HEK293T (cell line): ENCODE data around the gene UMODL1.
"Not testable (repeated sequence)": the region's sequence is repeated elsewhere in the genome, so short reads cannot be mapped to it uniquely, and the experiment has no call there.

Source experiments
- CTCF ChIA-PET: fragments of 350-600 bp; formaldehyde crosslinking; extraction: SDS; loops from one replicate; lab custom pipeline; 2021; ENCODE audit warnings: antibody characterized with exemption, inconsistent platforms; lab: Yijun Ruan, JAX
- POLR2A ChIA-PET: fragments of 350-600 bp; formaldehyde crosslinking; extraction: SDS; loops from one replicate; lab custom pipeline; 2020; ENCODE audit warnings: antibody characterized with exemption, inconsistent platforms; lab: Yijun Ruan, JAX
- DNase-seq: peaks from one replicate; pipeline ENCODE4 v3.0.0; 2012; ENCODE audit warnings: mixed read lengths; ENCODE audit errors: extremely low spot score
- ARNT ChIP-seq: fragments of 450-650 bp; IDR thresholded peaks from 2 replicates; pipeline ENCODE4 v1.6.1; 2017; ENCODE audit warnings: mild to moderate bottlenecking
- BHLHE40 ChIP-seq: fragments of 450-650 bp; IDR thresholded peaks from 2 replicates; pipeline ENCODE4 v1.6.1; 2016; ENCODE audit warnings: mild to moderate bottlenecking, moderate library complexity, borderline replicate concordance
- CTBP1 ChIP-seq: fragments of 450-650 bp; IDR thresholded peaks from 2 replicates; pipeline ENCODE4 v1.6.1; 2016; ENCODE audit warnings: borderline replicate concordance
- ELF4 ChIP-seq: fragments of 450-650 bp; IDR thresholded peaks from 2 replicates; pipeline ENCODE4 v1.6.1; 2017; ENCODE audit warnings: antibody characterized with exemption
- FOXA1 ChIP-seq: fragments of 450-650 bp; IDR thresholded peaks from 2 replicates; pipeline ENCODE4 v1.6.1; 2016; ENCODE audit warnings: mild to moderate bottlenecking
- FOXK2 ChIP-seq: fragments of 450-650 bp; IDR thresholded peaks from 2 replicates; pipeline ENCODE4 v1.6.1; 2016; ENCODE audit warnings: mild to moderate bottlenecking
- FOXM1 ChIP-seq: fragments of 450-650 bp; IDR thresholded peaks from 2 replicates; pipeline ENCODE4 v1.6.1; 2017; ENCODE audit warnings: mild to moderate bottlenecking, borderline replicate concordance
- HDGF ChIP-seq: fragments of 450-650 bp; IDR thresholded peaks from 2 replicates; pipeline ENCODE4 v1.6.1; 2017; ENCODE audit warnings: antibody characterized with exemption, borderline replicate concordance
- L3MBTL2 ChIP-seq: fragments of 450-650 bp; conservative IDR thresholded peaks from 2 replicates; pipeline ENCODE4 v1.6.1; 2016; ENCODE audit warnings: mild to moderate bottlenecking
- LEF1 ChIP-seq: fragments of 450-650 bp; IDR thresholded peaks from 2 replicates; pipeline ENCODE4 v1.6.1; 2017; ENCODE audit warnings: mild to moderate bottlenecking, borderline replicate concordance
- NFRKB ChIP-seq: fragments of 450-650 bp; IDR thresholded peaks from 2 replicates; pipeline ENCODE4 v1.6.1; 2016; ENCODE audit warnings: mild to moderate bottlenecking, moderate library complexity
- SP1 ChIP-seq: fragments of 450-650 bp; IDR thresholded peaks from 2 replicates; pipeline ENCODE4 v1.6.1; 2017
- SUZ12 ChIP-seq: fragments of 450-650 bp; IDR thresholded peaks from 2 replicates; pipeline ENCODE4 v1.6.1; 2016; ENCODE audit warnings: mild to moderate bottlenecking
- TARDBP ChIP-seq: fragments of 450-650 bp; IDR thresholded peaks from 2 replicates; pipeline ENCODE4 v1.6.1; 2016
- ZNF384 ChIP-seq: fragments of 450-650 bp; IDR thresholded peaks from 2 replicates; pipeline ENCODE4 v1.6.1; 2016
- TF ChIP-seq, protein P1 (sequence below): fragments of 450-650 bp; IDR thresholded peaks from 2 replicates; pipeline ENCODE4 v1.6.1; 2016

The UMODL1 gene

GRCh38 chr21:42069843-42070242, 1.3 kb upstream of the UMODL1 start:
- POLR2A ChIA-PET, result no interaction called here
- CTCF ChIA-PET, result no interaction called here
- TF ChIP-seq FOXM1 (no peak), CTBP1 (no peak), ZNF384 (no peak), ARNT (no peak), FOXK2 (no peak), TARDBP (no peak), NFRKB (no peak), SP1 (no peak), L3MBTL2 (no peak), SUZ12 (no peak), LEF1 (no peak), ELF4 (no peak), HDGF (no peak), BHLHE40 (no peak)
- TF ChIP-seq, protein P1, sequence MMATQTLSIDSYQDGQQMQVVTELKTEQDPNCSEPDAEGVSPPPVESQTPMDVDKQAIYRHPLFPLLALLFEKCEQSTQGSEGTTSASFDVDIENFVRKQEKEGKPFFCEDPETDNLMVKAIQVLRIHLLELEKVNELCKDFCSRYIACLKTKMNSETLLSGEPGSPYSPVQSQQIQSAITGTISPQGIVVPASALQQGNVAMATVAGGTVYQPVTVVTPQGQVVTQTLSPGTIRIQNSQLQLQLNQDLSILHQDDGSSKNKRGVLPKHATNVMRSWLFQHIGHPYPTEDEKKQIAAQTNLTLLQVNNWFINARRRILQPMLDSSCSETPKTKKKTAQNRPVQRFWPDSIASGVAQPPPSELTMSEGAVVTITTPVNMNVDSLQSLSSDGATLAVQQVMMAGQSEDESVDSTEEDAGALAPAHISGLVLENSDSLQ, result no peak
- no peak for DNase-seq

GRCh38 chr21:42073145-42074099, 2.3 kb downstream of the UMODL1 start:
- DNase-seq, result no peak
- ChIA-PET POLR2A (interaction anchor here (0.8 kb wide), 1 partner anchor 9 kb away, joined by 3 read pairs; no protein-coding TSS in a partner anchor), CTCF (interaction anchor here (0.6 to 1.4 kb wide), 3 partner anchors 10 to 35 kb away, joined by 3 to 5 read pairs (median 4); no protein-coding TSS in a partner anchor)
- TF ChIP-seq L3MBTL2 (no peak), ARNT (no peak), SP1 (no peak), FOXM1 (no peak), BHLHE40 (no peak), ZNF384 (no peak)
- TF ChIP-seq, protein P1, result no peak

DNA sequence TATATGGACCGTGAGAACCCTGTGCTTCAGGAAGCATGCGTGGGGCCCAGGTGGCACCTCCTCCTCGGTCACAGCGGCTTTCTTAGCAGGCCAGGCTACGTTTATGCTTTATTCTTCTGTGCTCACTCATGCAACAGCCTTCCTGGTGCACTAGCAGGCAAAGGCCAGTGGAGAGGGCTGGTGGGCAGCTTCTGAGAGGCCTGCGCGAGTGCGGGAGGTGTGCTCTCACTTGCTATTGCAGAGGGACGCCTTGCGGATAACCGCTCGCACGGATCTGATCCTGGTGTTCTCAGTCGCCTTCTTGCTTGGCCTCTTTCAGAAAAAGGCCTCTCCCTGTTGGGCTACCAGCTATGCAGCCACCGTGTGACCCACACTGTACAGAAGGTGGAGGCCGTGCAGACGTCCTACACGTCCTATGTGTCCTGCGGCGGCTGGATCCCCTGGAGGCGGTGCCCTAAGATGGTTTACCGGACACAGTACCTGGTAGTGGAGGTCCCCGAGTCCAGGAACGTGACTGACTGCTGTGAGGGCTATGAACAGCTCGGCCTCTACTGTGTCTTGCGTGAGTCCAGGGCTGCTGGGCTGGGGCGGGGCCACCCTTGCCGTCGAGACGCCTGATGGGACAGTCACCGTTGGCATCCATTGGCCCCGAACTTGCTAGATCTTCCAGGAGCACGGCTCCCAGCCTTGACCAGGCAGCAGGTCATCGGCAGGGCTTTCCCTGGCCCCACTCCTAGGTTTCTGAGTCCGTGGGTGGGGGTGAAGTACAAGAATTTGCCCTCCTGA, 4.8 kb downstream of the UMODL1 start:
- no peak for TF ChIP-seq ZNF384
- POLR2A ChIA-PET, result no interaction called here
- CTCF ChIA-PET, result interaction anchor here (0.6 to 1.0 kb wide), 3 partner anchors 41 to 43 kb away, joined by 3 read pairs; no protein-coding TSS in a partner anchor
- no peak for DNase-seq

DNA sequence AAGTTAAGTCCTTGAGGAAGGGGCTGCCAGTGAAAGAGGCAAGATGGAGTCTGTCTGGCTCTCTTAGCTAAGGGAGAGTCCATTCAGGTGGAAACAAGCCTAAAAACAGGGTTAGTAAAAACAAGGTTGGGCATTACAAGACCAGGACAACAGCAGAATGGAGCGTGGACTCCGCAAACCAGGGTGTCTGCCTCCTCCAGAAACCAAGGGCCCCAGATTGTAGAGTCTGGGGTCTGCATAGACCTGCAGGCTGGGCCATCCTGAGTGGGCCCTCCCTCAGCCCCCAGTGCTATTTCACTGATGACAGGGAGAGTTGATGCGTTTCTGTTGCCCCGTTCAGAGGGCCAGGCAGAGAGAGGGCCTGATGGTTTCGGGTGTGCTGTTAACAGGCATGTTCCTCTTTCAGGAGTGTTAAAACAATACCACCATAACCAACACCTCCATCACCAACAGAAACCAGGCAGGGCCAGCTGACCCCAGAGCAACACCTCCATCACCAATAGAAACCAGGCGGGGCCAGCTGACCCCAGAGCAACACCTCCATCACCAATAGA, 6.6 kb downstream of the UMODL1 start:
- POLR2A ChIA-PET, CTCF ChIA-PET, DNase-seq: not testable (repeated sequence)

DNA sequence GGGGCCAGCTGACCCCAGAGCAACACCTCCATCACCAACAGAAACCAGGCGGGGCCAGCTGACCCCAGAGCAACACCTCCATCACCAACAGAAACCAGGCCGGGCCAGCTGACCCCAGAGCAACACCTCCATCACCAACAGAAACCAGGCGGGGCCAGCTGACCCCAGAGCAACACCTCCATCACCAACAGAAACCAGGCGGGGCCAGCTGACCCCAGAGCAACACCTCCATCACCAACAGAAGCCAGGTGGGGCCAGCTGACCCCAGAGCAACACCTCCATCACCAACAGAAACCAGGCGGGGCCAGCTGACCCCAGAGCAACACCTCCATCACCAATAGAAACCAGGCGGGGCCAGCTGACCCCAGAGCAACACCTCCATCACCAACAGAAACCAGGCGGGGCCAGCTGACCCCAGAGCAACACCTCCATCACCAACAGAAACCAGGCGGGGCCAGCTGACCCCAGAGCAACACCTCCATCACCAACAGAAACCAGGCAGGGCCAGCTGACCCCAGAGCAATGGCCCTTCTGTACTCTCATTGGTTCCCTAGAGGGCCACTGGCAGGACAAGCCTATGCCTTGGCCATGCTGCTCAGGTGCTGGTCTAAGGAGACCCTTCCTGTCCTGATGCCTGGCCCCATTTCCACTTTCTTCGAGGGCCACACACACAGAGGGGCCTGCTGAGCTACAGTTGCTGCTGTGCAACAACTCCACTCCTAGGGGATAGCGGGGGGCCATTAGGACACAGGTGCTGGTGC, 7.3 kb downstream of the UMODL1 start:
- DNase-seq, CTCF ChIA-PET, POLR2A ChIA-PET: not testable (repeated sequence)

- POLR2A ChIA-PET, result no interaction called here
- CTCF ChIA-PET, result no interaction called here
- DNase-seq, result no peak
- TF ChIP-seq TARDBP (no peak), NFRKB (no peak), SP1 (no peak), L3MBTL2 (no peak), ELF4 (no peak), FOXM1 (no peak), HDGF (no peak), ARNT (no peak), FOXA1 (no peak), BHLHE40 (no peak), CTBP1 (no peak), FOXK2 (no peak), LEF1 (no peak), SUZ12 (no peak), ZNF384 (no peak)
- TF ChIP-seq, protein P1, result no peak
Observed at GRCh38 chr21:42079008-42079938, 8.2 kb downstream of the UMODL1 start.
